Endothelial cell of umbilical vein (primary cell): ENCODE data around the gene ZMIZ1. TPM values are rescaled to one million over a fixed set of nuclear protein-coding genes. Genes with fewer than 3 reads are reported as not detected.

Experiments used
- BruUV-seq: library from RNA; stranded (reverse); fragments of 400-500 nt; replicated peaks from 2 replicates; lab custom pipeline; 2021; lab: Mats Ljungman, UMichigan
- CTCF ChIA-PET: fragments of 300-600, 350-600 bp; sonication (Branson Sonifier 250); formaldehyde crosslinking; loops from one replicate; lab custom pipeline; 2021; ENCODE audit warnings: antibody characterized with exemption, inconsistent platforms; lab: Charles Lee
- POLR2A ChIA-PET: fragments of 300-600, 350-600 bp; sonication (Branson Sonifier 250); formaldehyde crosslinking; loops from one replicate; lab custom pipeline; 2021; ENCODE audit warnings: antibody characterized with exemption, inconsistent platforms; lab: Charles Lee
- DNase-seq: peaks from one replicate; pipeline ENCODE4 v3.0.0-alpha.2; 2011; ENCODE audit warnings: low read depth, low spot score
- FAIRE-seq: peaks from 2 replicates; lab custom pipeline; 2011; peaks lifted over from hg19 to GRCh38; lab: Jason Lieb, UNC
- H2AFZ ChIP-seq: 2 replicates; pipeline ENCODE4 v1.6.0; 2012; ENCODE audit warnings: low read depth, low read length, control low read depth, inconsistent platforms
- H3K27ac ChIP-seq: 2 replicates; pipeline ENCODE4 v1.5.1; 2011; ENCODE audit warnings: low read depth, mild to moderate bottlenecking, control low read depth, low read length, moderate library complexity; ENCODE audit not compliant: insufficient read depth
- H3K27me3 ChIP-seq, 2 experiments: 2 replicates each; pipeline versions ENCODE4 v1.6.0 to v1.6.1; 2011; ENCODE audit warnings: low read length in 2 of 2, mixed read lengths in 1 of 2; ENCODE audit not compliant: control insufficient read depth in 2 of 2, insufficient read depth in 2 of 2
- H3K36me3 ChIP-seq, 2 experiments: 2 replicates in 1 of 2; 3 replicates in 1 of 2; pipeline ENCODE4 v1.5.1; 2011; ENCODE audit warnings: low read length in 2 of 2, mild to moderate bottlenecking in 1 of 2, moderate library complexity in 1 of 2; ENCODE audit not compliant: control insufficient read depth in 2 of 2, insufficient read depth in 2 of 2; ENCODE audit errors: extremely low read depth in 1 of 2
- H3K4me1 ChIP-seq: 3 replicates; pipeline ENCODE4 v1.5.1; 2011; ENCODE audit warnings: mild to moderate bottlenecking, low read length; ENCODE audit not compliant: control insufficient read depth, insufficient read depth; ENCODE audit errors: extremely low read depth
- H3K4me2 ChIP-seq: 2 replicates; pipeline ENCODE4 v1.6.1; 2011; ENCODE audit warnings: low read length, control low read depth, mixed read lengths; ENCODE audit not compliant: insufficient read depth
- H3K4me3 ChIP-seq, 3 experiments: fragments of 200-600 bp in 1 of 3; sonication (generic), shearing (Covaris generic) in 1 of 3; replicated peaks in 1 of 3; 2 replicates each; pipeline ENCODE4 v1.5.1; 2011 to 2016; ENCODE audit warnings: control low read depth in 3 of 3, low read length in 3 of 3, mild to moderate bottlenecking in 2 of 3, inconsistent platforms in 1 of 3, low read depth in 1 of 3, moderate library complexity in 1 of 3; ENCODE audit not compliant: insufficient read depth in 1 of 3
- H3K79me2 ChIP-seq: 2 replicates; pipeline ENCODE4 v1.6.0; 2012; ENCODE audit warnings: low read length, inconsistent platforms; ENCODE audit not compliant: control insufficient read depth, insufficient read depth
- H3K9ac ChIP-seq: replicated peaks from 2 replicates; pipeline ENCODE3; 2011; ENCODE audit warnings: low read length, control low read depth; ENCODE audit not compliant: insufficient read depth; ENCODE audit errors: extremely low read depth
- H3K9me1 ChIP-seq: replicated peaks from 3 replicates; pipeline ENCODE4 v1.6.0; 2011; ENCODE audit warnings: mild to moderate bottlenecking, low read length; ENCODE audit not compliant: control insufficient read depth, insufficient read depth; ENCODE audit errors: extremely low read depth
- H3K9me3 ChIP-seq: replicated peaks from 2 replicates; pipeline ENCODE4 v1.5.1; 2012; ENCODE audit warnings: low read length, inconsistent platforms; ENCODE audit not compliant: control insufficient read depth, insufficient read depth
- H4K20me1 ChIP-seq: replicated peaks from 2 replicates; pipeline ENCODE3; 2011; ENCODE audit warnings: mild to moderate bottlenecking, low read length; ENCODE audit not compliant: control insufficient read depth, insufficient read depth; ENCODE audit errors: extremely low read depth
- CTCF ChIP-seq, 2 donors: IDR thresholded peaks; 1 replicate in 1 of 2; 2 replicates in 1 of 2; pipeline ENCODE4 v1.5.1; 2011; ENCODE audit warnings: low read length in 2 of 2, mild to moderate bottlenecking in 2 of 2, moderate library complexity in 2 of 2, control low read depth in 1 of 2, inconsistent platforms in 1 of 2, low read depth in 1 of 2; ENCODE audit not compliant: insufficient read depth in 1 of 2; ENCODE audit errors: extremely low read depth in 1 of 2
- EZH2 ChIP-seq: IDR thresholded peaks from 2 replicates; pipeline ENCODE4 v1.6.1; 2012; ENCODE audit warnings: borderline replicate concordance, low read depth, mild to moderate bottlenecking, moderate library complexity, low read length, inconsistent platforms; ENCODE audit not compliant: severe bottlenecking
- FOS ChIP-seq: IDR thresholded peaks from 2 replicates; pipeline ENCODE4 v1.6.1; 2011; ENCODE audit warnings: mild to moderate bottlenecking, low read length, moderate library complexity, borderline replicate concordance; ENCODE audit not compliant: insufficient read depth
- GATA2 ChIP-seq: IDR thresholded peaks from 2 replicates; pipeline ENCODE4 v1.7.0; 2011; ENCODE audit warnings: low read depth, mild to moderate bottlenecking, moderate library complexity, mixed read lengths, low read length; ENCODE audit not compliant: insufficient read length, insufficient read depth
- JUN ChIP-seq: IDR thresholded peaks from 2 replicates; pipeline ENCODE4 v1.6.1; 2011; ENCODE audit warnings: borderline replicate concordance, low read depth; ENCODE audit not compliant: insufficient read length, insufficient read depth
- MAX ChIP-seq: IDR thresholded peaks from 2 replicates; pipeline ENCODE4 v1.6.1; 2011; ENCODE audit not compliant: insufficient read depth, insufficient read length
- MYC ChIP-seq: IDR thresholded peaks from one replicate; pipeline ENCODE4 v1.6.1; 2011; ENCODE audit warnings: mild to moderate bottlenecking, low read depth, low read length
- POLR2A ChIP-seq: IDR thresholded peaks from 2 replicates; pipeline ENCODE4 v1.6.1; 2012; ENCODE audit warnings: low read depth, mild to moderate bottlenecking, control low read depth, low read length
- POLR2AphosphoS5 ChIP-seq: IDR thresholded peaks from 2 replicates; pipeline ENCODE4 v1.6.1; 2012; ENCODE audit warnings: low read depth, mild to moderate bottlenecking, control low read depth, low read length, moderate library complexity; ENCODE audit not compliant: insufficient read depth
- dilution Hi-C: fragments of 300-500 bp; cut with MboI; formaldehyde crosslinking; loops from one replicate; pipeline ENCODE4 v1.15.0; 2019; ENCODE audit warnings: low sequenced_read_pairs; ENCODE audit not compliant: extremely low pct_ligation_motif_present
- intact Hi-C: fragments of 100-400 bp; cut with micrococcal nuclease; formaldehyde crosslinking; loops from one replicate; pipeline ENCODE4 v1.10.0; 2022
- polyA plus RNA-seq, 4 experiments: library from polyadenylated mRNA; depleted of rRNA in 3 of 4; stranded (reverse) in 3 of 4; unstranded in 1 of 4; fragments of >200 nt; gene quantifications; 2 replicates each; pipeline versions ENCODE4 v1.2.1 to v1.2.3, GENCODE V29; 2011 to 2012; ENCODE audit warnings: missing spikeins in 1 of 4
- total RNA-seq: library from RNA; stranded (reverse); gene quantifications from 2 replicates; pipeline ENCODE4 v1.2.3, GENCODE V29; 2021

Gene ZMIZ1
- total and polyA plus RNA-seq, 2 donors (not counting 3 experiments of a cell fraction or from before 2014, with no cell fraction given): 12.5 to 46.7 TPM

GRCh38 chr10:79108728-79109127 is 40.0 kb downstream of the ZMIZ1 start:
- peaks cover 0 to 4% of the 10 kb centered on the region in 2 experiments for H3K36me3 ChIP-seq
- no peak overlapping the region for H3K9ac ChIP-seq
- FAIRE-seq (no peak), DNase-seq (no peak)
- intact Hi-C loops: no loop called here
- H3K4me3 ChIP-seq: no peak overlapping the region
- ChIA-PET POLR2A (no interaction called here), CTCF (no interaction called here)
- no peaks in the 10 kb centered on the region for H3K9me1 ChIP-seq
- H3K9me3 ChIP-seq: no peaks in the 10 kb centered on the region
- H3K27ac ChIP-seq: no peak overlapping the region
- H3K4me2 ChIP-seq: no peak overlapping the region
- peaks cover 19% of the 10 kb centered on the region for H3K4me1 ChIP-seq
- TF ChIP-seq POLR2AphosphoS5 (no peak), POLR2A (no peak), GATA2 (no peak), MYC (no peak), CTCF (IDR thresholded peaks at IDR 0.05; ENCODE audit: extremely low read depth in 1 of 2, insufficient read depth in 1 of 2, low read depth in 1 of 2, low read length in 2 of 2) (no peak), FOS (no peak), MAX (no peak), EZH2 (no peak), JUN (no peak)
- dilution Hi-C loops: loop anchor here (5.0 kb wide), 1 partner anchor 64 kb away; no protein-coding TSS in a partner anchor
- no TSS peak for BruUV-seq
- no peak overlapping the region for H2AFZ ChIP-seq
- H3K79me2 ChIP-seq: peaks cover 77% of the 10 kb centered on the region
- no peaks in the 10 kb centered on the region for H3K27me3 ChIP-seq
- peaks cover 4% of the 10 kb centered on the region for H4K20me1 ChIP-seq
